Upper lobe of left lung (tissue), 6 donors: Measurements from ENCODE around the gene DTX3. TPM values are rescaled to one million over a fixed set of nuclear protein-coding genes. Genes with fewer than 3 reads are reported as not detected.
A peak's percentile ranks its signal among the peaks of the same experiment; 100 is the strongest.

ENCODE experiments used
- ATAC-seq, 2 donors: fragments of 200-7000 bp; cut with Tn5 transposase; one replicate each; pipeline ENCODE4 v1.9.1; 2022; ENCODE audit warnings: mild to moderate bottlenecking in 2 of 2, moderate library complexity in 2 of 2; ENCODE audit not compliant: low FRiP score in 2 of 2
- DNase-seq, 2 donors: peaks; one replicate each; pipeline ENCODE4 v3.0.0-alpha.2; 2019 to 2020
- H3K27ac ChIP-seq, 4 donors: fragments of 200-600 bp; sonication (generic); one replicate each; pipeline ENCODE4 v1.5.1; 2016 to 2019
- H3K27me3 ChIP-seq, 4 donors: fragments of 200-600 bp; sonication (generic); one replicate each; pipeline ENCODE4 v1.5.1; 2017 to 2019
- H3K36me3 ChIP-seq, 4 donors: fragments of 200-600 bp; sonication (generic); one replicate each; pipeline ENCODE4 v1.5.1; 2016 to 2019
- H3K4me1 ChIP-seq, 4 donors: fragments of 200-600 bp; sonication (generic); one replicate each; pipeline ENCODE4 v1.5.1; 2018 to 2019
- H3K4me3 ChIP-seq, 4 donors: fragments of 200-600 bp; sonication (generic); one replicate each; pipeline ENCODE4 v1.5.1; 2017 to 2019; ENCODE audit warnings: mild to moderate bottlenecking in 2 of 4, moderate library complexity in 1 of 4
- H3K9me3 ChIP-seq, 4 donors: fragments of 200-600 bp; sonication (generic); one replicate each; pipeline ENCODE4 v1.5.1; 2018 to 2019
- EP300 ChIP-seq, 4 donors: sonication (generic); formaldehyde crosslinking; IDR thresholded peaks; one replicate each; pipeline ENCODE4 v1.5.1; 2017; ENCODE audit warnings: antibody characterized with exemption in 4 of 4, control low read depth in 2 of 4
- POLR2A ChIP-seq, 4 donors: fragments of 450-650 bp; IDR thresholded peaks; one replicate each; pipeline ENCODE4 v1.5.1; 2016 to 2017; ENCODE audit warnings: antibody characterized with exemption in 4 of 4, mild to moderate bottlenecking in 2 of 4
- POLR2AphosphoS5 ChIP-seq, 2 donors: sonication (generic); formaldehyde crosslinking; IDR thresholded peaks; one replicate each; pipeline ENCODE4 v1.5.1; 2017; ENCODE audit warnings: antibody characterized with exemption in 2 of 2
- WGBS, 2 donors: methylation state at CpG; one replicate each; pipeline ENCODE4 v1.1.5; 2017 to 2018; 5-methylcytosine and 5-hydroxymethylcytosine counted together
- total RNA-seq, 6 donors: library from RNA; depleted of rRNA in 4 of 6; stranded (reverse); fragments of >200 nt in 4 of 6; gene quantifications; one replicate each; pipeline versions ENCODE4 v1.1.0 to v1.2.1, GENCODE V29; 2016 to 2021
- TF ChIP-seq, protein P1 (sequence below), 6 experiments: fragments of 450-650 bp in 4 of 6; fragments of 200-600 bp in 2 of 6; sonication (generic) in 2 of 6; IDR thresholded peaks; one replicate each; pipeline ENCODE4 v1.5.1; 2016 to 2019; ENCODE audit warnings: antibody characterized with exemption in 6 of 6
- donor health status: DM: no; HTN: no; CAD: no; lungs with moderate emphysema.
- donor health status: DM: no; HTN: yes; CAD: no; lungs with severe emphysema.

Gene DTX3
- total RNA-seq, 6 donors from 2014 or later, result 12.8 to 44.0 (median 21.1) TPM

DNA sequence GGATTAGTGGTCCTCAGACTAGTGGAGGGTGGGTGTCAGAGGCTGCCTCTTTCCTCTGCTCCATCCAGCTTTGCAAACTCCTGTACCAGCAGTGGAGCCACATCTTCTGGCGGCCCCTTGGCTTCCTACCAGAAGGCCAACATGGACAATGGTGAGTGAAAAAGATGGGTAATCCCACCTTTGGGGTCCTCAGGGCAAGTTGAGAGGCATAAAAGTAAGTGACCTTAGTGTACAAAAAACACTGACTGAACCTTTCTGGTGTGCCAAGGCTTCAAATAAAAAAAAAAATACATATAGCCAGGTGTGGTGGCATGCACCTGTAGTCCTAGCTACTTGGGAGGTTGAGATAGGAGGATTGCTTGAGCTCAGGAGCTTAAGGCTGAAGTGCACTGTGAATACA is 22.8 kb upstream of the DTX3 start:
- 100% methylated on average over 1 of the region's 1 CpG for WGBS, 2 donors
- Histone ChIP-seq H3K4me1 (peaks cover 0 to 5% (median 0%) of the 10 kb centered on the region in 4 donors), H3K27me3 (no peaks in the 10 kb centered on the region), H3K27ac (no peak overlapping the region), H3K9me3 (no peaks in the 10 kb centered on the region), H3K36me3 (no peaks in the 10 kb centered on the region), H3K4me3 (no peak overlapping the region)
- DNase-seq (no peak), ATAC-seq (no peak)
- TF ChIP-seq EP300 (IDR thresholded peaks at IDR 0.05), result no peak
- TF ChIP-seq, protein P1, sequence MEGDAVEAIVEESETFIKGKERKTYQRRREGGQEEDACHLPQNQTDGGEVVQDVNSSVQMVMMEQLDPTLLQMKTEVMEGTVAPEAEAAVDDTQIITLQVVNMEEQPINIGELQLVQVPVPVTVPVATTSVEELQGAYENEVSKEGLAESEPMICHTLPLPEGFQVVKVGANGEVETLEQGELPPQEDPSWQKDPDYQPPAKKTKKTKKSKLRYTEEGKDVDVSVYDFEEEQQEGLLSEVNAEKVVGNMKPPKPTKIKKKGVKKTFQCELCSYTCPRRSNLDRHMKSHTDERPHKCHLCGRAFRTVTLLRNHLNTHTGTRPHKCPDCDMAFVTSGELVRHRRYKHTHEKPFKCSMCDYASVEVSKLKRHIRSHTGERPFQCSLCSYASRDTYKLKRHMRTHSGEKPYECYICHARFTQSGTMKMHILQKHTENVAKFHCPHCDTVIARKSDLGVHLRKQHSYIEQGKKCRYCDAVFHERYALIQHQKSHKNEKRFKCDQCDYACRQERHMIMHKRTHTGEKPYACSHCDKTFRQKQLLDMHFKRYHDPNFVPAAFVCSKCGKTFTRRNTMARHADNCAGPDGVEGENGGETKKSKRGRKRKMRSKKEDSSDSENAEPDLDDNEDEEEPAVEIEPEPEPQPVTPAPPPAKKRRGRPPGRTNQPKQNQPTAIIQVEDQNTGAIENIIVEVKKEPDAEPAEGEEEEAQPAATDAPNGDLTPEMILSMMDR (IDR thresholded peaks at IDR 0.05), result no peak
- TF ChIP-seq POLR2AphosphoS5 (IDR thresholded peaks at IDR 0.05), result no peak
- TF ChIP-seq POLR2A (IDR thresholded peaks at IDR 0.05), result no peak

DNA sequence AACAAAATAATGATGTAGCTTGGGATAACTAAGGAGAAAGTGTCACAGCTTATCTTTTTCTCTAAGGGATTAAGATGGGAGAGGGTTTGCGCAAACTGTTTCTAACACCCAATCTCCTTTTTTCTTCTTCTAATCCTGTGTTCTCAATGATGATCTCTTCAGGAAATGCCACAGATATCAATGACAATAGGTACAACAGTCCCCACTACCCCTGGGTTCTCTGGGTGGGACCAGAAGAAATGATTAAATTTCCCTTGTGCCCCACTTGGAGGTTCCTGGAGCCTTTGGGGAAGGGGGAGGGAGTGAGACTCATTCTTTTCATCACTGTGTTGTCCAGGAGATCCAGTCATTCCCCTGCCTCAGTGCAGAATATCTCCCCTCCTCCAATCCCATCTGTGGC is 22.2 kb upstream of the DTX3 start:
- TF ChIP-seq POLR2AphosphoS5 (IDR thresholded peaks at IDR 0.05) (no peak), POLR2A (IDR thresholded peaks at IDR 0.05) (no peak), EP300 (IDR thresholded peaks at IDR 0.05) (no peak)
- TF ChIP-seq, protein P1 (IDR thresholded peaks at IDR 0.05), result no peak
- ATAC-seq (no peak), DNase-seq (no peak)
- 100% methylated on average over 1 of the region's 1 CpG for WGBS, 2 donors
- Histone ChIP-seq H3K27me3 (no peaks in the 10 kb centered on the region), H3K9me3 (no peaks in the 10 kb centered on the region), H3K27ac (no peak overlapping the region), H3K4me1 (peaks cover 0 to 5% (median 0%) of the 10 kb centered on the region in 4 donors), H3K4me3 (no peak overlapping the region), H3K36me3 (no peaks in the 10 kb centered on the region)

DNA sequence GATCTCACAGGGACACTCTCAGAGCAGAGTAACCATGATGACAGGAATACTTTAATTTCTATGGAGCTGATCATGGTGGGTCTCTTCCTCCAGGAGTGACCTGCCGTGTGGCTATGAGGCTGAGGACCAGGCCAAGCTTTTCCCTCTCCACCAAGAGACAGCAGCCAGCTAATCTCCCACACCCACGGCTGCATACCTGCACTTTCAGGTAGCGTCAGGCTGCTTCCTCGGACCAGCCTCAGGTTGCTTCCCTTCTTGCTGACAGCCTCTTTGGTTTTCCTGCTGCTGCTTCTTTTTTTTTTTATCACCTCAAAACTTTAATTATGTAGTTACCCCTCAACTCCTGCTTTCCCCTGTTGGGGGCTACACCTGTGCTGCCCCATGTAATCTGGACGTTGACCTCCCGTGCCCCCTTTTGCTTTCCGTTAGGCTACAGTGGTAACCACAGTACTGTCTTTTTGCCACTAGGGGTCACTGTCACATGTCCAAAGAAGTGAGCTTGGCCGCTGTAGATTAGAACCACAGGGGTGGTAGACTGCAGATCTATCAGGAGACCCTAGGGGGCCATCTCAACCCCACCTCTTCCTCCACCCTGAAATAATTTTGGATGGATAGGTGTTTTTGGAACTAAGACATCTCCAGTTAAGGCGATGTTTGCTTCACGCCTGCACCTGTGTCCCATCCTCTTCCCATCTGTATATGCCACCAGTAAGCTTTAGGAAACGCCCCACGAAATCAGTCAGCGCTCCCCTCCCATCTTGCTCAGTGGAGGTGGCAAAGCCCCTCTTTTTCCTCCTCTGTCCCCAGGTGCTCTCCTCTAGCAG is 21.4 kb upstream of the DTX3 start:
- Histone ChIP-seq H3K4me3 (no peak overlapping the region), H3K9me3 (no peaks in the 10 kb centered on the region), H3K4me1 (peaks cover 0 to 5% (median 0%) of the 10 kb centered on the region in 4 donors), H3K36me3 (no peaks in the 10 kb centered on the region), H3K27ac (no peak overlapping the region), H3K27me3 (no peaks in the 10 kb centered on the region)
- 50 to 52% methylated on average over 12 to 13 of the region's 13 CpGs for WGBS, 2 donors
- TF ChIP-seq EP300 (IDR thresholded peaks at IDR 0.05), result no peak
- TF ChIP-seq, protein P1 (IDR thresholded peaks at IDR 0.05), result peak; percentile 87 to 96 (median 92)
- ATAC-seq (peak; percentile 90 to 97), DNase-seq (peak in 1 of 2 donors; percentile 70)

DNA sequence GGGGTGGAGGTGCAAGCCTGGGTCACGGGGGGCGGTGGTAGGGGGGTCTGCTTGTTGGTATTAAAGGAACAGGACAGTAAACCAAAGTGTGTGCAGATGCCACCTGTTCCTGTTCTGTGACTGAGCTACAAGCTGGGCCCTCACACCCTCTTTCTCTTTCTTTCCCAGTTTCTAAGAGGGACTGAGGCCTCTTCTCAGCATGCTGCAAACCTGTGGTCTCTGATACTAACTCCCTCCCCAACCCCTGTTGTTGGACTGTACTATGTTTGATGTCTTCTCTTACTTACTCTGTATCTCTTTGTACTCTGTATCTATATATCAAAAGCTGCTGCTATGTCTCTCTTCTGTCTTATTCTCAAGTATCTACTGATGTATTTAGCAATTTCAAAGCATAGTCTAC is 20.6 kb upstream of the DTX3 start:
- Histone ChIP-seq H3K27ac (no peak overlapping the region), H3K27me3 (no peaks in the 10 kb centered on the region), H3K9me3 (no peaks in the 10 kb centered on the region), H3K4me3 (no peak overlapping the region), H3K36me3 (no peaks in the 10 kb centered on the region), H3K4me1 (peaks cover 0 to 5% (median 0%) of the 10 kb centered on the region in 4 donors)
- TF ChIP-seq POLR2A (IDR thresholded peaks at IDR 0.05), result no peak
- TF ChIP-seq EP300 (IDR thresholded peaks at IDR 0.05), result no peak
- TF ChIP-seq POLR2AphosphoS5 (IDR thresholded peaks at IDR 0.05), result no peak
- TF ChIP-seq, protein P1 (IDR thresholded peaks at IDR 0.05), result no peak
- WGBS, 2 donors, result 94 to 100% methylated on average over 2 of the region's 2 CpGs
- no peak for ATAC-seq
- no peak for DNase-seq

DNA sequence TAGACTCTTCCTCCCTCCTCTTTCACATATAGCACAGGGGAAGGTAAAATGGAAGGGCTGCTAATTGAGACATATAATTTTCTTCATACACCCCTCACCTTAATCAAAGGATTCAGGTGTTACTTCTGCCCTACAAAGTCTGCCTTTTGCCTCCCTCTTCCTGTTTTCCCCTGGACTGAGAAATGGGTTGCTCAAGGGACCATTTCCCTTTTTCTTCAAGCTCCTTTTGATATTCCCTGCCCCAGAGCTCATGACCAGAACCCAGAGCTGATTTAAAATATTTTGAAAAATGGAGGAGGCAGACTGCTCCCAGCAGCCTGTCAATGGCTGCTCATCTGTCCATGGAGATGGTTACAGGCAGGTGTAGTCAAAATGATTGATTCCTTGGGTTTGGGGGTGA is 19.9 kb upstream of the DTX3 start:
- Histone ChIP-seq H3K36me3 (no peaks in the 10 kb centered on the region), H3K4me1 (peaks cover 0 to 5% (median 0%) of the 10 kb centered on the region in 4 donors), H3K9me3 (no peaks in the 10 kb centered on the region), H3K27me3 (no peaks in the 10 kb centered on the region), H3K27ac (no peak overlapping the region), H3K4me3 (no peak overlapping the region)
- TF ChIP-seq POLR2A (IDR thresholded peaks at IDR 0.05) (no peak), EP300 (IDR thresholded peaks at IDR 0.05) (no peak), POLR2AphosphoS5 (IDR thresholded peaks at IDR 0.05) (no peak)
- TF ChIP-seq, protein P1 (IDR thresholded peaks at IDR 0.05), result no peak
- no peak for DNase-seq
- ATAC-seq, result no peak
